ENCODE measurements around the gene SIM2. TPM values are rescaled to one million over a fixed set of nuclear protein-coding genes. Genes with fewer than 3 reads are reported as not detected.
A peak's percentile ranks its signal among the peaks of the same experiment; 100 is the strongest.

SIM2 gene
- polyA plus RNA-seq, 6 donors from 2014 or later, result 0.05 to 0.08 TPM; not detected in 4

DNA sequence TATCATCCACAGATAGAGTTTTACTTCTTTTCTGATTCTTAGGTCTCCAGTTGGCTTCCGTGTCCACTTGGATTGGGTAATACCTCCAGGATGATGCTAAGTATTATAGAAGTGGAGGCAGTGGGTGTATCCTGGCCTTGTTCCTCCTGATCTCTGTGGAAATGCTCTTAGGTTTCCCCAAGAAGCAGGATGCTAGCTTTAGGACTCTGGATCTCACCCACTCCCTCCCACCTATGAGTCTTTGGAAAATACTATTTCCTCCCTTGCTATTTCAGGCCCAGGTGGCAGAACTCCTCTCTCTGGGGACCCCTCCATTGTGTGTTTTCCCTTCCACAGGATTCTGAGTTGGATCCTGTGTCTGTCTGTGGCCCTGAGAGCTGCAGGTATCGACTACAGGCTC is 86.7 kb downstream of the SIM2 start:
- ATAC-seq (ENCODE audit: low read depth in 2 of 2) (no peak), DNase-seq (no peak)
- Mint-ChIP-seq H3K4me1 (no peaks in the 10 kb centered on the region), H3K27ac (no peak overlapping the region), H3K9me3 (no peaks in the 10 kb centered on the region), H3K27me3 (no peaks in the 10 kb centered on the region), H3K4me3 (no peak overlapping the region), H3K36me3 (peaks cover 4 to 8% of the 10 kb centered on the region in 2 donors)

DNA sequence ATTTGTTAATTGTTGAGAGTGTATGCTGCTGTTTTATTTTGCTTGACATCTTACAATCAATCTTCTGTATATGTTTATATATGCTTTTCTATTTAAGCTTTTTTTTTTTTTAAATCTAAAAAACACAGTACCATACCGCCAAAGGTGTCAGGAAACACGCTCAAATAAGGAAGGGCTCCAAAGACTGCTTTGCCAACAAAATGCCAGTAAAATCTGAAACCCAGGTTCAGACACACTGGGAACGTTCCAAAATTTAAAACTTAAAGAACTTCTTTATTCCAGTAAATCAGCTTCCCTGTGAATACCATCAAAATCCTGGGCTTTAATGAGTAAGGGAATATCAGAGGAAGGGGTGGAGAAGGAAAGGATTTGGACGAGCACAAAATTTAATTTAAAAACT is 87.3 kb downstream of the SIM2 start:
- Mint-ChIP-seq H3K27ac (no peak overlapping the region), H3K4me1 (no peaks in the 10 kb centered on the region), H3K4me3 (no peak overlapping the region), H3K36me3 (peaks cover 7 to 12% of the 10 kb centered on the region in 2 donors), H3K27me3 (no peaks in the 10 kb centered on the region), H3K9me3 (no peaks in the 10 kb centered on the region)
- no peak for DNase-seq
- no peak for ATAC-seq (ENCODE audit: low read depth in 2 of 2)

DNA sequence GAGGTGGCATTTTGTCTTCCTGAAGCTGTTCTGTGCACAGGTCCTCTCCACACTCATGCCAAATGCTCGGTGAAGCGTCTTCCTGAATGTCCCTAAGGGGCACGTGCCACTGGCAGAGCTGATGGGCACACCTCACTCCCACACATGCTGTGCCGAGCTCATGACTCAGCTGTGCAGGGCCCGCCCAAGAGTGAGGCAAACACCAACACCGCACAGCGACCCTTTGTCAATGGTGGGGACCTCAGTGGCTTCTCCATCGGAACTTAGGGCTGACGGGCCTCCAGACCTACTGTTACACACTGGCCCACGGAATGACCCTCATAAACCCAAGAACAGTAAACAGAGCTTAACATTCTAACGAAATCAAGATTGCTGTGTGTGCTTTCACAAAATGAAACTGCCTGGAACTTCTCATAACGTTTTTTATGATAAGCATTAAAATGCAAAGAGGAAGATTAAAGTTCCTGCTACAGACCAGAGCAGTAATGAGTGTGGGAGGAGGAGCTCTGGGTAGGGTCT is 89.3 kb downstream of the SIM2 start:
- H3K27ac Mint-ChIP-seq, result peak overlapping the region in 3 of 6 donors; percentile 8 to 62 (median 56)
- DNase-seq (no peak), ATAC-seq (ENCODE audit: low read depth in 2 of 2) (no peak)
- H3K4me1 Mint-ChIP-seq, result no peaks in the 10 kb centered on the region
- H3K36me3 Mint-ChIP-seq, result peaks cover 7 to 12% of the 10 kb centered on the region in 2 donors
- H3K4me3 Mint-ChIP-seq, result no peak overlapping the region
- H3K27me3 Mint-ChIP-seq, result no peaks in the 10 kb centered on the region
- no peaks in the 10 kb centered on the region for H3K9me3 Mint-ChIP-seq

DNA sequence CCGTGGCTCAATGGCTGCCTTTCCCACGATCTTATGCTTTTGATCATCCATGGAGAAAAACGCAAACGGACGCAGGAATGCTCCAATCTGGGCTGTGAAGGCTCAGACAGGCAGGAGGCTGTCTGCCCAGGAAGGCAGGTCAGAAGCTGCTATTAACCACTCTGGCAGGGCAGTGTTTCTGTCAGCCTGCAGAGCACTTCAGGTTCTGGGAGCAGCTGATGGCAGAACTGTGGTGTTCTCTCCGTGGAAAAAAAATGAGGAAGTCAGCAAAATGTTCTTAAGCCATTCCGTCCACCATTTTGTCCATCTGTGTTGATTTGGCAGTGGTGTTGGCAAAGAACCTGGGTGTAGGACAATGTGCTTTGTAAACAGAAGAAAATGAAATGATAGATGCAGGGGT is 91.7 kb downstream of the SIM2 start:
- Mint-ChIP-seq H3K4me3 (no peak overlapping the region), H3K9me3 (peaks cover 0 to 8% (median 7%) of the 10 kb centered on the region in 7 donors), H3K36me3 (peaks cover 17 to 21% of the 10 kb centered on the region in 2 donors), H3K4me1 (no peaks in the 10 kb centered on the region), H3K27me3 (no peaks in the 10 kb centered on the region), H3K27ac (peak overlapping the region in 1 of 6 donors; percentile 16)
- no peak for ATAC-seq (ENCODE audit: low read depth in 2 of 2)
- no peak for DNase-seq

DNA sequence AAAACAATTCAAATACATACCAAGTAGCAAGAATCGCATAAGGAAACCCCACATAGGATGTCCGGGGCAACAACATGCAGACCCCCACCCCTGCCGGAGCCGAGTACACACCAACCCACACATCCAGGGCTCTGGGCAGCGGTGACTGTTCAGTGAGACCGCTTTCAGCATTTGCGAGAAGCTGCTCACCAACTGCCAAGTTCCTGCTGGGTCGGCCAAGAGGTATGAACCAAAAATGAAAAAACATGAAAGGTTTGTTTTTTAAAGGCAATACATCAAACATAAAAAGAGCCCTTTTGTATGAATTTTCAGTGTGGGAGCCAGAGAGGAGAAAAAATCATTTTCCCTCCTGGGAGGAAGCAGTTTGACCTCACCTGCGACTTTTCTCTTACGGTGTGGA is 92.3 kb downstream of the SIM2 start:
- Mint-ChIP-seq H3K27ac (peak overlapping the region in 1 of 6 donors; percentile 27), H3K36me3 (peaks cover 17 to 22% of the 10 kb centered on the region in 2 donors), H3K4me1 (no peaks in the 10 kb centered on the region), H3K9me3 (peaks cover 3 to 14% (median 8%) of the 10 kb centered on the region in 7 donors), H3K27me3 (no peaks in the 10 kb centered on the region), H3K4me3 (no peak overlapping the region)
- ATAC-seq (ENCODE audit: low read depth in 2 of 2), result no peak
- DNase-seq, result no peak

DNA sequence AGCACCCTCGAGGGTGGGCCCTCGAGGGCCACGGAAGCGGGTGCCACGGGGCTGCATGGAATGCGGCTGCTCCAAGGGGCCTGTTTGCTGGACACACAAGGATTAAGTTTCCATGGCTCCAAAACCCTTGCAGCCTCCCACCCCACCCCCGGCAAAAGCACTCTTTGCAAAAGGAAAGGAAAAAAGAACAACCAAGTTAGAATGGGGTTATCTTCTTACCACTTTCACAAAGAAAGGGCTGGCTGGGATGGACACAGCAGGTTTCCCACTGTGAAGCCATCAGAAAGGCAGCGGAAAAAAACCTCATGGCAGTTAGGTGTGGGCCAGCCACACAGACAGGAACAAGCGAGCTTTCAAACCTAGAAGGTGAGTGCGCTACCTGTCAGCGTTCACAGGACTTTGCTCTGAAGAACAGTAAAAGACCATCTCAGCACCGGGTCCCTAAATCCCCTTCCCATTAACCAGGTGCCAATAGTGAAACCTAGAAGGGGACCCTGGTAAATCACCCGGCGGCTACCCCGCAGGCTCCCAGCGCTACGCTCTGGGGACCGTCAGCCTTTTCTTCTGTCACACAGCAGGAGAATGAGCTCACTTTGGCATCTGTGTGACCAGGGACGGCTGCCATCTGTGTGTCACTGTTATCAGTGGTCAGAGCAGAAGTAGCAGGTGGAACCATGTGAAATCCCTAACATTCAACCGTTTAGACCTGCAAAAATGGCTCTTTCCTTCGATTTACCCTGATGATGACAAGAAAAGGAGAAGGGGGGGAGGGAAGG is 93.0 kb downstream of the SIM2 start:
- DNase-seq (no peak), ATAC-seq (ENCODE audit: low read depth in 2 of 2) (no peak)
- Mint-ChIP-seq H3K4me1 (no peaks in the 10 kb centered on the region), H3K4me3 (no peak overlapping the region), H3K9me3 (peaks cover 4 to 21% (median 11%) of the 10 kb centered on the region in 7 donors), H3K36me3 (peaks cover 17 to 29% of the 10 kb centered on the region in 2 donors), H3K27ac (no peak overlapping the region), H3K27me3 (no peaks in the 10 kb centered on the region)

DNA sequence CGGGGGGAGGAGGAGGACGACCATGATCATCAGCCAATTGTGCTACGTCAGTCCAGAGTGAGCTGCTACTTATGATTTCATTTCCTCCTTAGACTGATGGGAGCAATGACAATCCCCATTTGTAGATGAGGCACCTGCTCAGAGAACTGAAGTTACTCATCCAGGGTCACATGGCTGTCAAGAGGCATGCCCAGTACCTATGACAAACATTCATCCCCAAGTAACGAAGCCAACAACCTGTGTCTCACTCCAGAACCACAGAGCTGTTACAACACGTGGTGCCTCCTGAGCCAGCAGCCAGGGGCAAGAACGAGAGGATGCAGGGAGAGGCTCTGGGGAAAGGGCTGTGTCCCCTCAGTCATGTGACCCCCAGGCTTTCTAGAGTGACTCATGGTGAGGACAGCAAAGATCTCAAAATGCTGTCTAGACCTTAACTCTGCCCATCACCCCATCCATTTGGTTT is 93.6 kb downstream of the SIM2 start:
- DNase-seq (no peak), ATAC-seq (ENCODE audit: low read depth in 2 of 2) (no peak)
- Mint-ChIP-seq H3K9me3 (peaks cover 8 to 27% (median 13%) of the 10 kb centered on the region in 7 donors), H3K4me1 (no peaks in the 10 kb centered on the region), H3K36me3 (peaks cover 17 to 35% of the 10 kb centered on the region in 2 donors), H3K27ac (no peak overlapping the region), H3K27me3 (no peaks in the 10 kb centered on the region), H3K4me3 (no peak overlapping the region)

DNA sequence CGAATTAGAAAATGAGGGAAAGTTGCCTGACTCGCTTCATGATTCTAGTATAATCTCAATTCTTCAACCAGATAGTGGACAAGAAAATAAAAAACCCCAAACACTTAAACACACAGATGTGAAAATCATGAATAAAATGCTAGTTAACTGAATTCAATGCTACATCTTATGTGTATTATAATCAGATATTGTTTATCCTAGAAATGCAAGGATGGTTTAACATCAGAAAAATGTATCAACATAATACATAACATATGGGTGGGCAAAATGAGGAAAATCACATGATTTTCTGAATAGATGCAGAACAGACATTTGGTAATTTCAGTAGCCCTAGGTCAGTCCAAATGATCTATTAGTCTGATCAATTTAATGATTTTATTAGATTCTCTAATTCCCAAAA is 97.2 kb downstream of the SIM2 start:
- no peaks in the 10 kb centered on the region for H3K27me3 Mint-ChIP-seq

DNA sequence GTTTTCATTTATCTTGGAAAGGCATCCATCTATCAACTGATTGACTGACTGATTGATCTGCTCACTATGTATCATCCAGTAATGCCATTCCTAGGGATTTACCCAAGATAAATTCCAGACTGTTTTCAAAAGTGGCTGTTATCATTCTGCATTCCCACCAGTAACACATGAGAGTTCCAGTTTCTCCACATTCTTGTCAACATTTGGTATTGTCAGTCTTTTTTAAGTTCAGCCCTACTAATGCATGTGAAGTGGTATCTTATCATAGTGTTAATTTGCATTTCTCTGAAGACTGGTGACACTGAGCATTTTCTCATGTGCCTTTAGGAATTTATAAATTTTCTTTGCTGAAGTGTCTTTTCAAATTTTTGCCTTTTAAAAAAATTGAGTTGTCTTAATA is 99.6 kb downstream of the SIM2 start:
- Mint-ChIP-seq H3K36me3 (peaks cover 32 to 53% of the 10 kb centered on the region in 2 donors), H3K27me3 (no peaks in the 10 kb centered on the region), H3K4me1 (no peaks in the 10 kb centered on the region), H3K27ac (no peak overlapping the region), H3K9me3 (peaks cover 19 to 58% (median 33%) of the 10 kb centered on the region in 7 donors), H3K4me3 (peak overlapping the region in 1 of 8 donors; percentile 4)
- ATAC-seq (ENCODE audit: low read depth in 2 of 2) (no peak), DNase-seq (no peak)

More for the DNA sequence above, 97.2 kb downstream of the SIM2 start:
- DNase-seq (no peak), ATAC-seq (ENCODE audit: low read depth in 2 of 2) (no peak)
- no peak overlapping the region for H3K4me3 Mint-ChIP-seq
- H3K27ac Mint-ChIP-seq, result no peak overlapping the region
- no peaks in the 10 kb centered on the region for H3K4me1 Mint-ChIP-seq
- peaks cover 19 to 58% (median 32%) of the 10 kb centered on the region in 7 donors for H3K9me3 Mint-ChIP-seq
- peaks cover 29 to 53% of the 10 kb centered on the region in 2 donors for H3K36me3 Mint-ChIP-seq

Other genes starting within 250 kb of the SIM2 start
- gene CLDN14, start 219.0 kb upstream of the SIM2 start, polyA plus RNA-seq (ENCODE audit: low read depth in 6 of 6), result not detected

Data from naive B cell (primary cell).